Central memory CD8-positive, alpha-beta T cell (primary cell): ENCODE data around the gene CLIC4.

Experiments
- ATAC-seq: fragments of 150-1000 bp; cut with Tn5 transposase; replicated peaks from 2 replicates; pipeline ENCODE4 v1.10.0; 2022; ENCODE audit warnings: mild to moderate bottlenecking, moderate FRiP score, moderate number of reproducible peaks; ENCODE audit not compliant: poor library complexity, severe bottlenecking; ENCODE audit errors: extremely low read depth
- DNase-seq, 2 donors: peaks; one replicate each; pipeline ENCODE4 v3.0.0; 2021; ENCODE audit warnings: low spot score in 2 of 2
- H3K27ac Mint-ChIP-seq: one replicate; pipeline ENCODE4 v1.8.0; 2022; ENCODE audit warnings: low read depth, mild to moderate bottlenecking, moderate library complexity, mixed read lengths
- H3K27me3 Mint-ChIP-seq: one replicate; pipeline ENCODE4 v1.8.0; 2022; ENCODE audit warnings: mixed read lengths
- H3K36me3 Mint-ChIP-seq: one replicate; pipeline ENCODE4 v1.8.0; 2022; ENCODE audit warnings: mild to moderate bottlenecking, moderate library complexity, mixed read lengths; ENCODE audit not compliant: insufficient read depth
- H3K4me1 Mint-ChIP-seq: one replicate; pipeline ENCODE4 v1.8.0; 2022; ENCODE audit warnings: mixed read lengths
- H3K4me3 Mint-ChIP-seq: one replicate; pipeline ENCODE4 v1.8.0; 2022; ENCODE audit warnings: mild to moderate bottlenecking, moderate library complexity, mixed read lengths
- H3K9me3 Mint-ChIP-seq: one replicate; pipeline ENCODE4 v1.8.0; 2022; ENCODE audit warnings: mixed read lengths

Gene CLIC4

DNA sequence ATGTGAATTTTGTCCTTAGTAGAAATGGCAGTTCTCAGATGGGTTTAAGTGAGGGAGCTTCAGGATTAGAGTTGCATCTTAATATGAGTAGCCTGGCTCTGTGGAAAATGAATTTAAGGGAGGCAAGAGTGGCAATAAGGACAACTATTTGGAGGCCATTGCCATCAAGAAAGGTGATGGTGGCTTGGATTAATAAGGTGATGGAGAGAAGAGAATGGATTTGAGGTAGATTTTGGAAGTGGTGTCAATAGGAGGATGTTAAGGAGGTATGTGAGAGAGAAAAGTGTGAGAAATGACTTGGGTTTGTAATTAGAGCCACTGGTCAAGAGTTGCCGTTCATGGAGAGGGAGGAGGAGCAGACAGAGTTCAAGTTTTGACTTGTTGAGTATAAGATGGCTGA is 16.3 kb downstream of the CLIC4 start:
- ATAC-seq (no peak), DNase-seq (no peak)
- H3K4me1 Mint-ChIP-seq: no peaks in the 10 kb centered on the region
- H3K36me3 Mint-ChIP-seq: no peaks in the 10 kb centered on the region
- no peaks in the 10 kb centered on the region for H3K27me3 Mint-ChIP-seq
- no peak overlapping the region for H3K27ac Mint-ChIP-seq
- no peaks in the 10 kb centered on the region for H3K9me3 Mint-ChIP-seq
- no peak overlapping the region for H3K4me3 Mint-ChIP-seq

- ATAC-seq: no peak
- Mint-ChIP-seq H3K27ac (no peak overlapping the region), H3K9me3 (no peaks in the 10 kb centered on the region), H3K36me3 (no peaks in the 10 kb centered on the region), H3K27me3 (no peaks in the 10 kb centered on the region), H3K4me3 (no peak overlapping the region), H3K4me1 (no peaks in the 10 kb centered on the region)
- DNase-seq: no peak
These were observed 17.0 kb downstream of the CLIC4 start for GRCh38 chr1:24762133-24762676.

DNA sequence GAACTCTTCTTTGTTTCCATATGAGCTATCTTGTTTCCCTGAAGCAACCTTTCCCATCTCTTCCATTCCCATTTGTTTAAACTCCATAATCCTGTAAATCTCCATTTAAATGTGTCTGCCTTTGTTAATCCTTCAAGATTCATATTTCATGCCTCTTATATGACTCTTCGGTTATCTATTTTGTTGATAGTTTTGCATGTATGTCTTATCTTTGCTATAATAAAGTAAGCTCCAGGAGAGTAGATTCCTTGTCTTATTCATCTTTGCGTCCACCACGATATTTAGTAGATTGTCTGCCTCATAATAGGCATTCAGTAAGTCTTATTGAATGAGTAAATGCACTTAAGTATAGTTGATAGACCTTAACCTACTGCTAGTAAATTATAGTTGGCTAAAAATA is 18.4 kb downstream of the CLIC4 start:
- no peak overlapping the region for H3K27ac Mint-ChIP-seq
- H3K4me1 Mint-ChIP-seq: no peaks in the 10 kb centered on the region
- H3K9me3 Mint-ChIP-seq: no peaks in the 10 kb centered on the region
- H3K4me3 Mint-ChIP-seq: no peak overlapping the region
- ATAC-seq (no peak), DNase-seq (no peak)
- H3K27me3 Mint-ChIP-seq: no peaks in the 10 kb centered on the region
- H3K36me3 Mint-ChIP-seq: no peaks in the 10 kb centered on the region

DNA sequence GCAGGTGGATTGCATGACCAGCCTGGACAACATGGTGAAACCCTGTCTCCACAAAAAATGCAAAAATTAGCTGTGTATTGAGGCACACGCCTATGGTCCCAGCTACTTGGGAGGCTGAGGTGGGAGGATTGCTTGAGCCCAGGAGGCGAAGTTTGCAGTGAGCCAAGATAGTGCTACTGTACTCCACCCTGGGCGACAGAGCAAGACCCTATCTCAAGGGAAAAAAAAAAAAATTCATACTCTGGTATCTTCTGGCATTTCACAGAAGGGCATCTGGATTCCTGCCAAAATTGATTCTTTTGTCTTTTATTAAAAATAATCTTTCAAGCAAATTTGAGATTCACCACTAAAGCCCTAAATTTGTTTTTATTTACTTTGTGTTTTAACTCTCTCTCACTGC is 19.2 kb downstream of the CLIC4 start:
- no peaks in the 10 kb centered on the region for H3K4me1 Mint-ChIP-seq
- H3K9me3 Mint-ChIP-seq: no peaks in the 10 kb centered on the region
- H3K27ac Mint-ChIP-seq: no peak overlapping the region
- ATAC-seq: no peak
- no peak for DNase-seq
- no peak overlapping the region for H3K4me3 Mint-ChIP-seq
- no peaks in the 10 kb centered on the region for H3K36me3 Mint-ChIP-seq
- H3K27me3 Mint-ChIP-seq: no peaks in the 10 kb centered on the region

DNA sequence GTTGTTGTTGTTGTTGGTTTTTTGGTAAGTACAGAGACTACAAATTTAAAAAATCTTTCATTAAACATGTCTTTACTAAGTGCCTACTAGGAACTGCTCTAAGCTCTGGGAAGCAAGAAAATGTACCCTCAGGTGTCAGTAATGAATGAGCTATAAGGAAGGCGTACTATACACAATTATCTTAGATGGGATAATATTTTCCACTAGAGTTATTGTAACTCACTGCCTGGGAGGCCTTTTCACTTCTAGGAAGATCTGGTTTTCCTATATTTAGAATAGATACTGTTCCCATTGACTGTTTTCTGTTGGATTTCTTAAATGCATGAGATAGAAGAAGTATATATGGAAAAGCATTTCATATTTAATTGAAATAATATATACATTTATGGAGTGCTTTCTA is 19.6 kb downstream of the CLIC4 start:
- DNase-seq: no peak
- no peaks in the 10 kb centered on the region for H3K9me3 Mint-ChIP-seq
- no peaks in the 10 kb centered on the region for H3K27me3 Mint-ChIP-seq
- ATAC-seq: no peak
- no peaks in the 10 kb centered on the region for H3K36me3 Mint-ChIP-seq
- no peak overlapping the region for H3K27ac Mint-ChIP-seq
- H3K4me3 Mint-ChIP-seq: no peak overlapping the region
- H3K4me1 Mint-ChIP-seq: no peaks in the 10 kb centered on the region

DNA sequence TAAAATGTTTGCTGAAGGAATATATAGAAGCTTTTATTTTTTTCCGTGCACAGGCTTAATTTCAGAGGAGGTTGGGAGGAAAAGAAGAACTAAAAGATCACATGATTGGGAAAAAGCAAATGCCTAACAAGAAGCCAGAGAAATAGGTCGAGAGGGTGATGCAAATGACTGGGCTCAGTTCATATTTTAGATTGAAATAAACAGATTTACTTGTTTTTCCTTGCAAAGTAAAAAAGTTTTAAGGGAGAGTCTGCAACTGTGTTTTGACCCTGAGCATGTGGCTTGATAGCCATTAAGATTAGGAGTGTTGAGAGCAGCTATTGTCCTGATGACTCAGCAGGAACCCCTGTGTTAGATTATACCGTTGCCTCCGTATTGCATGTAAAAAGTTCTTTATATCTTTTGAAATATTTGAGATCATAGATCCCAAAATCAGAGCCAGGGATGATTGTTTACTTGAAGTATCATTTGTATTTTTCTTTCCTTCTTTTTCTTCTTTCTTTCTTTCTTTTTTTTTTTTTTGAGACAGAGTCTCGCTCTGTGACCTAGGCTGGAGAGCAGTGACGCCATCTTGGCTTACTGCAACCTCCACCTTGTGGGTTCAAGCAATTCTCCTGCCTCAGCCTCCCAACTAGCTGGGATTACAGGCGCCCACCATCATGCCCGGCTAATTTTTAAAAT is 20.2 kb downstream of the CLIC4 start:
- Mint-ChIP-seq H3K27ac (no peak overlapping the region), H3K27me3 (no peaks in the 10 kb centered on the region), H3K36me3 (no peaks in the 10 kb centered on the region), H3K4me1 (no peaks in the 10 kb centered on the region), H3K9me3 (no peaks in the 10 kb centered on the region), H3K4me3 (no peak overlapping the region)
- ATAC-seq: no peak
- DNase-seq: no peak

GRCh38 chr1:24767351-24767750 is 22.1 kb downstream of the CLIC4 start:
- H3K9me3 Mint-ChIP-seq: no peaks in the 10 kb centered on the region
- no peak overlapping the region for H3K4me3 Mint-ChIP-seq
- no peaks in the 10 kb centered on the region for H3K4me1 Mint-ChIP-seq
- H3K36me3 Mint-ChIP-seq: no peaks in the 10 kb centered on the region
- H3K27me3 Mint-ChIP-seq: no peaks in the 10 kb centered on the region
- no peak overlapping the region for H3K27ac Mint-ChIP-seq
- ATAC-seq: no peak
- DNase-seq: no peak

DNA sequence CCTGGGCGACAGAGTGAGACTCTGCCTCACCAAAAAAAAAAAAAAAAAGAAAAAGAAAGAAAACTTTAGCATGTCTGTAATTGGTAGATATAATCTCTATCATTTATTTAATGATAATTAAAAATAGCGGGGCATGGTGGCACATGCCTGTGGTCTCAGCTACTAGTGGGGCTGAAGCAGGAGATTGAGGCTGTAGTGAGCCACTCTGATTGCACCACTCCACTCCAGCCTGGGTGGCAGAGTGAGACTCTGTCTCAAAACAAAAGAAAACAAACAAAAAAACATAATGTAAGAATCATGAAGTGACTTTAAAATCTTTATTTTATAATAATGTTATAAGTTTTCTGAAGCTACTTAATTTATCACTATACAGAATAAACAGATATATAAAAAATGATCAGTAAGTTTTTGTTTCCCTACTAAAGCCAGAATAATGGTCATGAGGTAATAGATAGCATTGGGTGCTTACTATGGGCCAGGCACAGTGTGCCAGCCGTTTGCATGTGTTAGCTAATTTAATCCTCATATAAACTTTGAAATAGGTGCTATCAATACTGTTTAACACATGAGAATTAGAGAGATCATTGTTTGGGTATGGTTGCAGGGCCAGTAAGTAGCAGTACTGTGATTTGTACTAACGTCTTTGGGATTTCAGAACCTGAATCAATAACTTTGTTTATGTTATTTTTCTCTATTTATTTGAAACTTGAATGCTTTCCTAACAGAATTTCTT is 23.8 kb downstream of the CLIC4 start:
- Mint-ChIP-seq H3K27ac (no peak overlapping the region), H3K27me3 (no peaks in the 10 kb centered on the region), H3K4me3 (no peak overlapping the region), H3K36me3 (no peaks in the 10 kb centered on the region), H3K9me3 (no peaks in the 10 kb centered on the region), H3K4me1 (no peaks in the 10 kb centered on the region)
- ATAC-seq (no peak), DNase-seq (no peak)

- H3K27ac Mint-ChIP-seq: no peak overlapping the region
- no peaks in the 10 kb centered on the region for H3K9me3 Mint-ChIP-seq
- H3K36me3 Mint-ChIP-seq: no peaks in the 10 kb centered on the region
- ATAC-seq: no peak
- no peaks in the 10 kb centered on the region for H3K27me3 Mint-ChIP-seq
- DNase-seq: no peak
- H3K4me3 Mint-ChIP-seq: no peak overlapping the region
- no peaks in the 10 kb centered on the region for H3K4me1 Mint-ChIP-seq
These were observed 24.7 kb downstream of the CLIC4 start for GRCh38 chr1:24769656-24770651.

DNA sequence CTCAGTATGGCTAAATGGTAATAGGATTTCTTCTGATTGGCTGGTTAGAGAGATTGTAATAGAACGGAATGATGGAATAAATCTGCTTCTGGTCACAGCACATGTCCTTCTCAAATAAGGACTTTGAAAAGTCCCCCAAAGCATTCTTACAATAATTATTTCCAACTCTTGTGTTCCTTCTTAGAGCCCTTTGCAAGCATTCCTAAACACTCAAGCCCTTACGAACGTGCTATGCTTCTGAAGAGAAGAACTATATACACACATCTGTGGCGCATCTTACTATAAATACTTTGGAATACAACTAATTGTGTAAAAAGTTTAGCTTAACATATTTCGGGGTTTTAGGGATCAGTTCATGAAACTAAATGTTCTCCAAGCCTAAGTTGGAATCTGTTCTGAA is 25.6 kb downstream of the CLIC4 start:
- Mint-ChIP-seq H3K4me1 (no peaks in the 10 kb centered on the region), H3K36me3 (no peaks in the 10 kb centered on the region), H3K9me3 (no peaks in the 10 kb centered on the region), H3K4me3 (no peak overlapping the region), H3K27ac (no peak overlapping the region), H3K27me3 (no peaks in the 10 kb centered on the region)
- no peak for DNase-seq
- no peak for ATAC-seq

GRCh38 chr1:24771574-24771973 is 26.3 kb downstream of the CLIC4 start:
- ATAC-seq: no peak
- DNase-seq: no peak
- Mint-ChIP-seq H3K9me3 (no peaks in the 10 kb centered on the region), H3K36me3 (no peaks in the 10 kb centered on the region), H3K27ac (no peak overlapping the region), H3K27me3 (no peaks in the 10 kb centered on the region), H3K4me3 (no peak overlapping the region), H3K4me1 (no peaks in the 10 kb centered on the region)

DNA sequence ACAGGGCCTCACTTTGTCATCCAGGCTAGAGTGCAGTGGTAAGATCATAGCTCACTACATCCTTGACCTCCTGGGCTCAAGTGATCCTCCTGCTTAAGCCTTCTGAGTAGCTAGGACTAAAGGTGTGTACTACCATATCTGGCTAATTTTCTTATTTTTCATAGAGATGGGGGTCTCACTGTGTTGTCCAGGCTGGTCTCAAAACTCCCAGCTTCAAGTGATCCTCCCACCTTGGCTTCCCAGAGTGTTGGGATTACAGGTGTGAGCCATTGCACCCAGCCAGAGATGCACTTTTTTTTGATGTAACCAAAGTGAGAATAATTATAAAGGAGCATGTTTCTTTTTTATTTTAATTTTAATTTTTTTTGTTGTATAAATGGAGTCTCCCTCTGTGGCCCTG is 28.4 kb downstream of the CLIC4 start:
- no peak for ATAC-seq
- DNase-seq: no peak

More for the DNA sequence above, 28.4 kb downstream of the CLIC4 start:
- no peaks in the 10 kb centered on the region for H3K4me1 Mint-ChIP-seq
- H3K27ac Mint-ChIP-seq: no peak overlapping the region
- no peaks in the 10 kb centered on the region for H3K9me3 Mint-ChIP-seq
- H3K36me3 Mint-ChIP-seq: no peaks in the 10 kb centered on the region
- H3K27me3 Mint-ChIP-seq: no peaks in the 10 kb centered on the region
- no peak overlapping the region for H3K4me3 Mint-ChIP-seq
